Stimulated activated CD8-positive, alpha-beta memory T cell treated with anti-CD3 and anti-CD28 coated beads, Interleukin-15, amount 100 ng/mL, for 48 hours (primary cell): ENCODE measurements around the gene LTB4R2.
A peak's percentile ranks its signal among the peaks of the same experiment; 100 is the strongest.
"Not testable (repeated sequence)": the region's sequence is repeated elsewhere in the genome, so short reads cannot be mapped to it uniquely, and the experiment has no call there.

ENCODE experiments used
- DNase-seq, 2 donors: peaks; one replicate each; pipeline ENCODE4 v3.0.0-alpha.2; 2020; ENCODE audit warnings: low read depth in 2 of 2

LTB4R2 gene

DNA sequence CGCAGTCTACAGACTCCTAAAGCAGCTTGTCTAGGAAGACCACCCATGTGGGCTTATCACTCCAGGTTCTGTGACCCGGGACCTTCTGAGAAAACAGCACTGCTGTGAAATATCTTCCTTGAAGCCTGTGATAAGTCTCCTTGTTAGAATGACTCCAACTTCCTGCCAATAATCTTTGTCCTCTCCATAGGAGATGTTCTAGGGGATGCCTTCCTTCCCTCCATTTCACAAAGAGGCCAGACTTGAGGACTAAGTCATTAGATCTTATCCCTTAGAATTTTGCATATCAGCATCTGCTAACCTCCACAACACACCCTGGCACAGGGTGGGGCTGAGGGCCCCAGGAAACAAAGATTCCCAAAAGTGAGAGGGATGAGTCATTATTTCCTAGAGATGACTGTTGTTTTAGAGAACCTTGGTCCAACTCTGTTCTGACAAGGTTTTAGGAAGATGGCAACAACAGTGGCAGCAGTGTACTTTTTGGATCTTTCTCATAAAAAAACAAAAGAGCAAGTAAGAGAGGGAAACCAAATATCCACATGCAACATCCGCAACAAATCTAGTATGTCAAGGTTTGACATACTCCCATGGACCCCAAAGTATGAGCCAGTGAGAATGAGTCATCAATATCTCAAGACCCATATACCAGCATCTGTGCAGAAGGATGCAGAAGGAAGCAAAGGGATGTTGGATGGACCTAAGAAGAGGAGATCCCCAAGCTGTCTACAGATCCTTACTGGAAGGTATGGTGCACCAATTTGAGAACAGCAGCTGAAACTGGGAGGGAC is 7.4 kb downstream of the LTB4R2 start:
- no peak for DNase-seq

DNA sequence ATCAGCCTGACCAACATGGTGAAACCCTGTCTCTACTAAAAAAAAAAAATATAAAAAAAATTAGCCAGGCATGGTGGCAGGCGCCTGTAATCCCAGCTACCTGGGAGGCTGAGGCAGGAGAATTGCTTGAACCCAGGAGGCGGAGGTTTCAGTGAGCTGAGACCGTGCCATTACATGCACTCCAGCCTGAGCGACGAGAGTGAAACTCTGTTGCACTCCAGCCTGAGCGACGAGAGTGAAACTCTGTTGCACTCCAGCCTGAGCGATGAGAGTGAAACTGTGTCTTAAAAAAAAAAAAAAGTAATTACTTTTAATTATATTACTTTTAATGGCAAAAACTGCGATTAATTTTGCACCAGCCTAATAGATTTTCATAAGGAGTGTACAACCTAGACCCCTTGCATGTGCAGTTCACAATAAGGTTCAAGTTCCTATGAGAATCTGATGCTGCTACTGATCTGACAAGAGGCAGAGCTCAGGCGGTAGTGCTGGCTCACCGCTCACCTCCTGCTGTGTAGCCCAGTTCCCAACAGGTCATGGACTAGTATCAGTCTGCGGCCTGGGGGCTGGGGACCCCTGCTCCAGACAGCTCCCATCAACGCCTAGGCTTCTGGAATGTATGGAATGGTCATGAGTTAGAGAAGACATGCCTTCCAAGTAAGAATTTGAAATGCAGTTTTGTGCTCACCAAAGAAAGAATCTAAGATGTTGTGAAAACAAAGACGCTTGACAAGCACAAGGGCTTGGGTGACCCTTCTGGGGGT is 11.5 kb downstream of the LTB4R2 start:
- DNase-seq, result no peak

DNA sequence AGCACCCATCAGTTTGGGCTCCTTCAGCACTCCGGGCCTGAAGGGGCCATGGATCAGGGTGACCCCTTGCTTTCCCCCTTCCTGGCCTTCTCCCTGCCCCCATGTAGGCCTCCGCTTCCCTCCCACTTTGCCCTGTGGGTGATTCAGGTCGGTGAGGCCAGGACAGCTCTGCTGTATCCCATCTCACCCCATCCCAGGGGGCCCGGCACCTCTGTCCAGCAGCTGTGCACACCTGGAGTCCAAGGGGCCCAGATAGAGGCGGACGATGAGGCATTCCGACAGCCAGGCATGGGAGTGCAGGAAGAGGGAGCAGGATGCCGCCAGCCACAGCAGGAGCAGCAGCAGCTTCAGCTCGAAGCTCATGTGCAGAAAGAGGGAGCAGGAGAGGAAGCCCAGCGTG is 12.7 kb downstream of the LTB4R2 start:
- no peak for DNase-seq

DNA sequence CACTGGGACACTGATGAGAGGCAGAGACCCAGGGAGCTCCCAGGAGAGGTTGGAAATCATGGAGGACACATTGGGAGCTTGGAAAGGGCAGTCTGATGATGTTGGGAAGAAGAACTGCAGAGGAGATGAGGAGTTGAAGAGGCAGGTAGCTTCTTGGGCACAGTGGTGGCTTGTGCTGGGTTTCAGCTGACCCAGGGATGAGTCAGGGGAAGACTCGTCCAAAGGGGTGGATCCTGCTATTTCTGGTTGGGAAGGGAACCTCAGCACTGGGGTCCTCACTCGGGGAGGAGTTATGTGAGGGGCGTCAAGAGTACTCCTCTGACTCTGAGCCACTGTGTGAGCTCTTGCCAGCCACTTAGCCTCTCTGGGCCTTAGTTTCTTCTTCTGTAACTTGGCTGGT is 13.4 kb downstream of the LTB4R2 start:
- no peak for DNase-seq

DNA sequence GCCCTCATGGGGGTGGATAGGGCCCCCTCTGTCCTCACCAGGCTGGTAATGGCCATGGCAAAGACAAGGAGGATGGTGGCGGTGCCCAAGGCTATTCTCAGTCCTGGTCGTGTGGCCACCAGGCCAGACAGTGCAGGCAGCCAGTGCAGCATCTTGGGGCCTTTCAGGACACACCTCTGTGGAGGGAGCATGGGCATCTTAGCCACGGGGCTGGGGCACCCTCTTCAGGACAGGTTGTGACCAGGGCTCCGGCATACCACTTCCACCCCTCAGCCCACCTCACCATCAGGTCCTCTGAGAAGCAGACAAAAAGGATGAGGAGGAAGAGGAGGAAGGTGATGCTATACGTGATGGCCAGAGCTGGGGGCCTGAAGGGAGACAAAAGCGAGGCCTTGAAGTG is 14.1 kb downstream of the LTB4R2 start:
- DNase-seq, result no peak

DNA sequence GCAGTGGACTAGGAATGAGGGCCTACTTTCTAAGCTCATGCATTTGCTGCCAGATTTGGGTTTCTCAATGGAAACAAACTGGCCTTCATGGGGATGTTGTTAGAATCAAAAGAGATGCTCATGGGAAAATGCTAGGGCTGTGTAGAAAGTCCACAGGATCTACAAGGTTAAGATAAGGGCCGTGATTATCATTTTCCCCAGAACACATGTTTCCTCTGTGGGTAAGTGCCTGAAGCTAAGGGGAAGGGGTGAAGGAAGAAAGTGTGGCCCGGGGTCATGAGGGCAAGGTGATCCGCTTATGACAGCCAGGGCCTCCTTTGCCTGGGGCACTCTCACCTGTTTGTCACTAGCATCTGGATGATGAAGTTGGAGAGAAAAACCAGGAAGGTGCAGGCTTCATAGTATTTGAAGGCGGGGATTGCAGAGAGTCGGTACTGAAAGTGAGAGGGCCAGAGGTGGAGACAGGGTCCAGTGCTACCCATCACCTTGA is 15.1 kb downstream of the LTB4R2 start:
- no peak for DNase-seq

DNA sequence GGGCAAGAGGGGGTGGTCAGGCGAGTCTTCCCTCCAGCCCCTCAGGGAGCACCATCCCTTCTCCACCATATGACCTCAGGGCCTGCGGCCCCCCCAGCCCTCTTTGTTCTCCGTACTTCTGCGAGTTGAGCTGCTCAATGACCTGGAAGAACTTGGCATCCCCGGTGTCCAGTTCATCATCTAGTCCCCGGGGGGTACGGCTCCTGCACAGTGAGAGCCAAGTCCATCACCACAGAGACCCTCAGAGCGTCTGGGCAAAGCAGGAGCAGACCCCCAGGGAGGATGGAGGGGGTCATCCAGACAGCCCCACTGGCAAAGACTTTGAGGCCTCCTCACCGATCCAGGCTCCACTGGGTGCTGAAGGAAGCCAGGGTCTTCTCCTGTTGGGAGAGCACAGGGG is 16.0 kb downstream of the LTB4R2 start:
- no peak for DNase-seq

DNA sequence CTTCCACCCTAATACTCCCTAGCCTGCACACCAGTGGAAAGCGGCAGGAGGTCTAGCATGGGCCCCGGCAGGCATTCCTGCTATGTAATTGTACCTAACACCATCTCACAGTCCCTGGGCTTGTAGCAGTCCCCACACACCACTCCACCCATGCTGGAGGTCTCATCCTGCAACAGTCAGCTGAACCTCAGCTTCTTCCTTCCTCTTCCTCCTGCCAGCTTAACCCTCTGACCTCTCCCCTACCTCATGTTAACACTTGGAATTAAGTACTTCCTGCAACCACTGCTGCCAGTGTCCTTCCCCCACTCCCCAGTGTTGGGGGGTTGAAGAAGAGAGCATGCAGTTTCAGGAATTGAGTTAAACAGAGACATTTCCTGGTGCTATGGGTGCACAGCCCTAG is 17.4 kb downstream of the LTB4R2 start:
- DNase-seq, result no peak

DNA sequence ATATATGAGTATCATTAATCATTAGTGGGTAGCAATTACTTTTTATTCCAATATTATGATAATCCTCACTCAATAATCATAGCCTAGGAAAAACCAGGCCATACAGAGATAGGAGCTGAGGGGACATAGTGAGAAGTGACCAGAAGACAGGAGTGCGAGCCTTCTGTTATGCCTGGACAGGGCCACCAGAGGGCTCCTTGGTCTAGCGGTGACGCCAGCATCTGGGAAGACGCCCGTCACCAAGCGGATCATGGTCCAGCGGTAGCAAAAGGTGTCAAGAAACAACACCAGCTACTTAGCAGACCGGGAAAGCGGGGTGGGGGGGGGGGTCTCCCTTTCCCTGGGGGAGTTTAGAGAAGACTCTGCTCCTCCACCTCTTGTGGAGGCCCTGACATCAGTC is 18.0 kb downstream of the LTB4R2 start:
- not testable (repeated sequence) for DNase-seq

DNA sequence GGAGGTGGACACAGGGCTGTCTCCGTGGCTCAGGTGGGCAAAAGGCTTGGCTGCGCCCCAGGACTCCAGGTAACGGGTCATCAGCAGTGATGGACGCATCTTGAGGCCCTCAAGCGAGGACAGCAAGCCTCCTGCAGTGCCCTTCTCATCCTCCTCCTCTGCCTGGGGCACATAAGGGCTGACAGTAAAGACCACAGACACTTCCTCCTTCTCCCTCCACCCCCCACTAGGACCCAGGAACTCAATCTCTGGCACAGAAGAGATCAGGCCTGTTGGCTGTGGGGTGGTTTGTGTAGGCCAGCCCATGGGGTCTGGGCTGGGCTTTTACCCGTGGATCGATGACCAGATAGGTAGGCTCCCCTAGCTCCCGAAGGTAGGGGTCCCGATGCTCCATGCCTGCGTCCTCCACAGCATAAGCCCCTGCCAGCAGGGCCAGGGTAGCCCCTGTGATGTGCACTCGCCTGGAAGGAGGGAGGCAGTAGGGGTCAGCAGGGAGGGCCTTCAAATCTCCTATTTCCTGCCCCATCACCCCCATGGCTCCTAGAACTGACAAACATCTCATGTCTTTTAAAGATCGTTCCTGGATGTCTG is 19.2 kb downstream of the LTB4R2 start:
- DNase-seq, result no peak

DNA sequence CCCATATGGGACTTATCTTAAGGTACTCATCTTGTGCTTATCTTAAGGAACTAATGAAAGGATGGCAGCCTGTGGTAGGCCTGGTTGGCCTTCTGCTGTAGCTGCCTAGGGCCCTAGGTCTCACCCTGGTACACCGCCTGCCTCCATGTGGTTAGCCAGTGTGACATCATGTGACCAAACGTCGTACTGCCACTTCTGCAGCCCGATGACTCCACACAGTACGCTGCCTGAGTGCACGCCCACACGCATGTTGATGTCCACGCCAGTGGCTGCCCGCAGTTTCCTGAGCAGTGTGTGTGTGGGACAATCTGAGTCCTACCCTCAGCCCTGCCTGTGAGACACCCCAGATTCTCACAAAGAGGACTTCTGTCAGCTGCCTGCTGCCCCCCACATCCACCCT is 19.8 kb downstream of the LTB4R2 start:
- peak; percentile 54 to 70 for DNase-seq

DNA sequence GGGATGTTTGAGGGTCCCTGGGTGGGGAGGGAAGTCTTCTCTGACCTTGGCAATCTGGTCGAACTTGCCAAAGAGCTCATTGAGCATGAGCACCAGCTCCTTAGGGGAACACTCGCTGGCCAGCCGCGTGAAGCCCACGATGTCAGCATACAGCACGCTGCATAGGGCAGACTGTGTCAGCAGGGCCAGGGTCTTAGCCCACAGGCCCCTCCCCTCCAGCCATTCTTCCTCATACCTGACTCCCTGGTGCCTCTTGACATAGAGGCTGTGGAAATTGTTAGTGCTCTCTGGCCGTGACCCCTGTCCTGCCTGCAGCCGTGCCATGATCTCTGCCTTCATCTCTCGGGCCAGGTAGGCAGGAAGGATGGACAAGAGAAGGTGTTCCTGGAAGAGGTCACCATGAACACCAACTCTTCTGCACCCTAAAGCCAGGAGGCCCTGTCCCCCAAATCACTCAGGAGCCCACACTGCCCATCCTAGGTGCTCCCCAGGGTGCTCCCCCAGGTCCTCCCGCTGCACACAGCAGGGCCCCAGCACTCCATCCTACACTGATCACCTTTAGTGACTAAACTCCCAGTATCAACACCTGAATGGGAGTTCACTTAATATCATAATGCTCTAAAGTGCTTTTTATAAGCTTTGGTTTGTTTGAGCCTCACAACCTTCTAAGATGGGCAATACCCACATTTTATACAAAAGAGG is 21.2 kb downstream of the LTB4R2 start:
- DNase-seq, result no peak

DNA sequence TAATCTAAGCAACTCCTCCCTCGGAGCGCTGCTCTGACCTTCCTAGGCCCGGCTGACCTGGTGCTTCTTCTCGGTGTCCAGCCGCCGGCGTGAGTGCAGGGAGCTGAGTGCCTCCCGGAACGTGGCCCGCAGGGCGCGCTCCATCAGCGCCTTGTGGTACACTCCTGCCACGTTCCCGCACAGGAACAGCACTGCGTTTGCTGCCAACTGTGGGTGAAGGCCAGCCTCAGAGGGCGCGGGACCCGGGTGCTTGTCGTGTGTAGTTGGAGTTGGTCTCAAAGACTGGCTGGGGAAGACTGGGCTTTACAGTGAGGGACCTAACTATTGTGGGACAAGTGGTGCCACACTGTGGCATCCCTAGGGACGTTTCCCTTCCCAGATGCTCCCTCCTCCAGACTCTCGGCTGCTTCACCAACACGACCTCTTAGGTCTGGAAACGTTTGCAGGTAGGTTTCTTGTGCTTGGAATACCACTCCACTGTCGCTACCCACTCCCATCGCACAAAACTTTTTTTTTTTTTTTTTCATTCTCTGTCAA is 21.9 kb downstream of the LTB4R2 start:
- no peak for DNase-seq

DNA sequence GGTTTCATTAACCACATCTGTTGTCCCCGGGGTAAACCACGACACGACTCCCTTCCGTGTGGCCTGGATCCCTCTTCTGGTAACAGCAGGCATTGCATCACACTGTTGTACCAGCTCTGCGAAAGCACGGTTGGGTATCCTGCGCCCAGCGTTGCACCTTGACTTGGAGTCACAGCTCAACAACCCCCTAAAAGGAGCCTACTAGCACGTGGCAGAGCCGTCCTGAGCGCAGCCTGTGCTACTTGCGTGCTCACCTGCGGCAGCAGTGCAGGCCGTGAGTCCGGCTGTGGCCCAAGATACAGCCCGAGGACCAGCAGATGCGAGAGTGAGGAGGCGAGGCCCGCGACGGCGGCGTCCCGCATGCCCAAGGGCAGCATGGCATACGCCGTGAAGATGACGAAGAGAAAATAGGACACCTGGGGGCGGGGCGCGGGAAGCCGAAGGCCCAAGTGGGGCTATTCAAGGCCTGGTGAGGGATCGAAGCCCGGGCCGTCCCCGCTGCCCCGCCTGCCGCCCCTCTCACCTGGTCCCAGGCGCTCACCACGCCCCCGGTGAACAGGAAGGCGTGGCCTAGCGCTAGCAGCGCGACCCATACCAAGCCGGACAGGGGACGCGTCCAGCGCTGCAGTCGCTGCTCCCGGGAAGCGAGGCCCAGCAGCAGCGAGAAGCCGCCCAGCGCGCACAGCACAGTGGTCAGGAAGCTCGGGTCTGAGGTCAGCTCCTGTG is 22.5 kb downstream of the LTB4R2 start:
- peak; percentile 65 to 68 for DNase-seq

DNA sequence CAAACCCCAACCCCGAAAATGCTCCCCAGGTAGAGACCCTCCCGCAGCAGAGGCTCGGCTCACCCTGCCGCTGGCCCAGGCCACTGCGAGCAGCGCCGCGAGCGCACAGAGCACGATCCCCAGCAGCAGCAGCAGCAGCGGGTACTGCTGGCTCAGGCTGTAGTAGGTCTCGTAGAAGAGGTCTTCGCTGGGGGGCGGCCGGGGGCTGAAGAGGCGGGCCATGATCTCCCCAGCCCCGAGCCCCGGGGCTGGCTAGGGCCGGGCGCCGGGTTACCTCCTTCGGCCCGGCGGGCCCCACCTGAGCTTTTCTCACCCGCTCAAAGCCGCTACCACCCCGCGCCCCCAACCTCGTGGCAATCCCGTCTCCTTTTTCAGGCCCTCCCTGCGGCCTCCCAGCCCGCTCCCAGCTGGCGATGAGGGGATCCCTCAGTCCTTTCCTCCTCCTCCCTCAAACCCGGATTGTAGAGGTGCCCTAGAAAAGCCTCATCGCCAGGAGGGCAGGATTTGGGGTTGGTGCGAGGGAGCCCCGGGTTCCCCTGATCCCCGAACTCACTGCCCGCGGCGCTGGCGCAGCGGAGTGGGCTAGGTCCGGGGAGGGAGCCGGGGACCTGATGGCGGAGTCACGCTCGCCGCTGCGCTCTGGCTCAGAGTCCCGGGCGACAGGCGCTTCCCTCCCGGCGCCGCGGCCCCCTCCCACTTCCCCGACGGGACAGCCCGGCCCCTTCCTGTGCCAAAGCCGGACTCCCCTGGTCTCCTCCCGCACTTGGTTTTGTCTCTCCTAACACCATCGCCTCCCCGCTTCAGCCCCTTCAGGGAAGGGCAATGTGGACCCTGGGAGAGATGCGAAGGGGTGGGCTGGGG is 24.7 kb downstream of the LTB4R2 start, which contains the start of gene ADCY4:
ADCY4 (minus strand) TSS at position 641 of the 861 bp plus-strand sequence; CDS start at position 222, 419 bp downstream.
- DNase-seq, result no peak

DNA sequence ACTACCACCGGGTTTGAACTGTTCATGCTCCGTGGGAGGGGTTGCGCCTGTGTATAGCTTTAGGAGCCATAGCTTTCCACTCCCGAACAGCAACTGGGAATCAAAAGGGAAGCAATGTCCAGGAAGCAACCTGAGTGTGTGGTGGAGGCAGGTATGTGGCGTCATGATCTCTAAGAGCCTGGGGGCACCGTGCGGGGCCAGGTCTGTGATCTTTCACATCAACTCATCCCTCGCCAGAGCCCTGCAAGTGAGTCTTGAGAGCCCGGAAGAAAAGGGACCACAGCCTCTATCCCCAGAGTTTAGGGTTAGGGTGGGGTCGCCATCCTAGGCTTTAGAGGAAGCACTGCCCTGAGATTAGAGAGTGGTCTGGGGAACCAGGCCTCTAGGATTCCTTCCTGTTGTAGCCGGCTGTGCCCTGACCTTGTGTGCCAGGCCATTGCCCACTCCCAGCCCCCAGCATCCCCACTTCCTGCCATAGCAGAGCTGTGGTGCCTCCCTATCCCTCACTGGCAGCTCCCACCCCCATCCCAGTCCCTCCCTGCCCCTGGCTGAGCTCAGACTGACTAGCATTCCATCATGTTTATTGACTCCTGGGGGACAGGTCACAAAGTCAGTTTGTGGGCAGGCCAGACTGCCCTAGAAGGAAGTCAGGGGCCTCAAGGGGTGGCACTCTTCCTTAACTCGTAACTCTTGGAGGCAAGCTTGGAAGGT is 25.7 kb downstream of the LTB4R2 start:
- DNase-seq, result no peak

DNA sequence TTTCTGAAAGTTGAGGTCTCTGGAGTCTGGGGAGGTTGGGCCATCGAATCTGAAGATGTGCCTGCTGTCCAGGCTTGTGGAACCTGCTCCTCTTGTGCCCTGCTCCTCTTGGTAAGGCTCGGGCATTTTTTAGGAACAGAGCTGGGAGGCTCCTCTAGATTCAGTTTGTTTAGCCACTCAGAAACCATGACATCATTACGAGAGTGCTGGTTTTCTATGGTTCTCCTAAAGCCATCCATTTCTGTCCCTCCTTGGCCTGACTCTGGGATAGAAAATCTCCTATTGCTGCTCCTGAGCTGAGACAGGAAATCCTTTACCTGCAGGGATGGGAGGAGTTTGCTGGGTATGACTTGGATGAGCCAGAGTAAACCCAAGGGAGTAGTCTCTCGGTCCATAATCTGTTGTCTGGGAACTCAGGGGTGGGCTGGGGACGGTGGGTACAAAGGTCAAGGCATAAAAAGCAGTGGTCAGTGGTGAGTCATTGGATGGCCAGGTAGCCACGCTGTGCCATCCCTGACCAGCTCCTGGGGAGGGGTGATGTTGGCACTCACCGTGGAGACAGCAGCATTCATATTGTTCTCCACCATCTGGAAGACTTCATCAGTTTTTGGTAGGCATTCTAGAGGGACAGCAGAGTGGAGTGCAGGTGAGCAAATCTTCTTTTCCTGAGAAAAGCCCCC is 27.3 kb downstream of the LTB4R2 start:
- no peak for DNase-seq

DNA sequence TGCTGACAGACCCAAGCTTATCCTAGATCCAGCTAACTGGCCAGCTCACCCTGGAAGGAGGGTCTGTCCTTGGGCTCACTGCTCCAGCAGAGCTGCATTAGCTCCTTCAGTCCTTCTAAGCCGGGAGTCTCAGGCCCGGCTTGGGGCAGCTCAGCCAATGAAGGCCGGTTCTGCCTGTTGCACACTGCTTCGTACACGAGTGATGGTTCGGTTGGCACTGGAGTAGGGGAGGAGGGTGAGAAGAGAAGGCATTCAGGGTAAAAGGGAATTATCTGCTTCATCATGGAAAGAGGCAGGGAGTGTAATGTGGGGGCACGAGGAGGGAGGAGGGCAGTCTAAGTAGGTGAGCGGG is 27.9 kb downstream of the LTB4R2 start:
- no peak for DNase-seq

DNA sequence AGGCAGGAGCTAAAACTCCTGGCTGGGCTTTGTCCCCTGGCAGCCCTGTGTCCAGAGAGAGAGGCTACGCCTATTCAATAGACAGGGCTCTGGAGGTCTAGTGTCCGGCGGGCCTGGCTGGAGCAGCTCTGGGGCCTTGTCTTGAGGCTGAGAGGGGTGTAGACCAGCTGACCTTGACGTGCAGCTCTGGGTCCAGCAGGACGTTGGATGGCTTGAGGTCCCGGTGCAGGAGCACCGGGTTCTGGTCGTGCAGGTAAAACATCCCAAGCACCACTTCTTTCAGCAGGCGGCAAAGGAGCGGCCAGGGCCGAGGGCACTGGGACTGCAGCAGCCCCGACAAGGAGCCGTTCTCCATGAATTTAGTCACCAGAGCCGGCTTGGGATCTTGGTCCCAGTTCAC is 28.9 kb downstream of the LTB4R2 start:
- DNase-seq, result no peak
